Subcutaneous abdominal adipose tissue (tissue), 5 donors: ENCODE data around the gene TIMM17A.

ENCODE experiments used
- H3K27ac ChIP-seq: one replicate; pipeline ENCODE4 v1.7.0; 2013; ENCODE audit warnings: low read depth, mild to moderate bottlenecking, inconsistent platforms, low read length, moderate library complexity
- H3K27me3 ChIP-seq, 5 donors: one replicate each; pipeline ENCODE4 v1.7.0; 2013; ENCODE audit warnings: low read length in 5 of 5, inconsistent platforms in 1 of 5; ENCODE audit not compliant: control insufficient read depth in 5 of 5, insufficient read depth in 4 of 5
- H3K36me3 ChIP-seq, 5 donors: one replicate each; pipeline ENCODE4 v1.7.0; 2013; ENCODE audit warnings: low read length in 5 of 5; ENCODE audit not compliant: control insufficient read depth in 5 of 5, insufficient read depth in 5 of 5
- H3K4me1 ChIP-seq, 5 donors: one replicate each; pipeline ENCODE4 v1.7.0; 2013; ENCODE audit warnings: low read length in 5 of 5, mild to moderate bottlenecking in 3 of 5, moderate library complexity in 1 of 5; ENCODE audit not compliant: control insufficient read depth in 5 of 5, insufficient read depth in 5 of 5
- H3K4me3 ChIP-seq, 5 donors: one replicate each; pipeline ENCODE4 v1.7.0; 2013; ENCODE audit warnings: low read length in 5 of 5, low read depth in 1 of 5
- H3K9ac ChIP-seq, 5 donors: one replicate each; pipeline ENCODE4 v1.7.0; 2013; ENCODE audit warnings: low read length in 5 of 5, mild to moderate bottlenecking in 4 of 5, moderate library complexity in 3 of 5
- H3K9me3 ChIP-seq, 5 donors: one replicate each; pipeline ENCODE4 v1.7.0; 2013; ENCODE audit warnings: low read length in 5 of 5; ENCODE audit not compliant: control insufficient read depth in 5 of 5
- donor health status: healthy.
- donor health status: healthy.
- donor health status: healthy.
- donor health status: healthy.
- donor health status: healthy.

TIMM17A gene

DNA sequence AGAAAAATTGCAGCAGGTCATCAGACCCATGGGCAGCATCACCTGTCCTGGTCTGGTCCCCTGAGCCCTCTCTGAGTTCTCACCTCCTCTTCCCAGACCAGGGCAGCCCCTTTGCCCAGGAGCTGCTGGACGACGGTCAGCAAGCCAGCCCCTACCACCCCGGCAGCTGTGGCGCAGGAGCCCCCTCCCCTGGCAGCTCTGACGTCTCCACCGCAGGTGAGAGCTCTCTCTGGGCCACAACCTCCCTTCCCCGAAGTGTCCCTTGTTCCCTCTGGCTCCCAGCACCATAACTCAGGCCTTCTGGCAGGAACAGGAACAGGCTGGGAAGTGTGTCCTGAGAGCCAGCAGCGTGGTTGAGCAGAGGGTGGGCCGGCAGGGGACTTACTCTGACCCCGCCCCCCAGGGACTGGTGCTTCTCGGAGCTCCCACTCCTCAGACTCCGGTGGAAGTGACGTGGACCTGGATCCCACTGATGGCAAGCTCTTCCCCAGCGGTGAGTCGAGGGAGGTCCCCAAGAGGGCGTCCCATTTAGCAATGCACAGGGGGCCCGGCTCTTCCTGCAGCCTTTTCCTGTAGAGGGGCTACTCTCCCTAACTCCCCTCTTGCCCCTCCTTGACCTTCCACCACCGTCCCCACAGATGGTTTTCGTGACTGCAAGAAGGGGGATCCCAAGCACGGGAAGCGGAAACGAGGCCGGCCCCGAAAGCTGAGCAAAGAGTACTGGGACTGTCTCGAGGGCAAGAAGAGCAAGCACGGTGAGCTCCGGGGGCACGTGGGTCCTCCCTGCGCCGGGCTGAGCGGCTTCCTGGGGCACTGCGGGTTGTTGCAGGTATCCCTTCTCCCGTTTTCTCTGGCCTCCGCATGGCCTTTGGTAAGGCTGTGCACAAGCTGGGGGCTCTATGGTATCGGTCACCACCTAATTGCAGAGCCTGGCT lies 57.5 kb downstream of the TIMM17A start:
- Histone ChIP-seq H3K9ac (no peak overlapping the region), H3K4me1 (no peaks in the 10 kb centered on the region), H3K27ac (no peak overlapping the region), H3K9me3 (no peaks in the 10 kb centered on the region), H3K36me3 (peaks cover 0 to 21% (median 2%) of the 10 kb centered on the region in 5 donors), H3K27me3 (peaks cover 0 to 5% (median 2%) of the 10 kb centered on the region in 5 donors), H3K4me3 (no peak overlapping the region)

DNA sequence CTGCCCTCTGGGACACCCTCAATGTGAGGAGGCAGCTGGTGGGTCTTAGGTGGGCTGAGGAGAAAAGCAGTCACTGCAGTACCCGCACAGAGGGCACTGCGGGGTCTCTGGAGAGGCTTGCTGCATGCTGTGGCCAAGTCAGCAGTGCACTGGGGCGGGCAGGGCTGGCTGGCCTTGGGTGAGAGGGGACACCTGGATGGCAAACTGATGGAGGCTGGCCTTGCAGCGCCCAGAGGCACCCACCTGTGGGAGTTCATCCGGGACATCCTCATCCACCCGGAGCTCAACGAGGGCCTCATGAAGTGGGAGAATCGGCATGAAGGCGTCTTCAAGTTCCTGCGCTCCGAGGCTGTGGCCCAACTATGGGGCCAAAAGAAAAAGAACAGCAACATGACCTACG lies 58.3 kb downstream of the TIMM17A start:
- no peaks in the 10 kb centered on the region for H3K9me3 ChIP-seq
- H3K4me1 ChIP-seq: no peaks in the 10 kb centered on the region
- no peak overlapping the region for H3K27ac ChIP-seq
- no peak overlapping the region for H3K9ac ChIP-seq
- H3K4me3 ChIP-seq: no peak overlapping the region
- H3K27me3 ChIP-seq: peaks cover 0 to 10% (median 6%) of the 10 kb centered on the region in 5 donors
- peaks cover 0 to 17% (median 2%) of the 10 kb centered on the region in 5 donors for H3K36me3 ChIP-seq

DNA sequence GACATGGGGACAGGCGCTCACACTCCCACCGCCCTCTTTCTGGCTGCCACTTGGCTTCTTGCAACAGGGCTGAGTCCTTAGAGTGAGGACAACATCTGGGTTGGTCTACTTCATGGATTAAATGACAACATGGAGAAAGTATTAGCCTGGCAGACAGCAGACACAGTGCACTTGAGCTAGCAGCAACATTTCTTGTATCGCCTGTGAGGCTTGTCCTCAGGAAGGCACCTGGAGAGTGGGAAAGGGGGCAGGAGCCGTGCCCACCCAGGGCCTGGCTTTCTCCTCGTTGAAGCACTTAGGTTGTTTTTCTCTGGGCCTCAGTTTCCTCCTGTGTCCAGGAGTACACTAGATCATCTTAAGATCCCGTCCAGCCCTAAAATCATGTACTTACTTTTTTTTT lies 58.8 kb downstream of the TIMM17A start:
- no peak overlapping the region for H3K27ac ChIP-seq

DNA sequence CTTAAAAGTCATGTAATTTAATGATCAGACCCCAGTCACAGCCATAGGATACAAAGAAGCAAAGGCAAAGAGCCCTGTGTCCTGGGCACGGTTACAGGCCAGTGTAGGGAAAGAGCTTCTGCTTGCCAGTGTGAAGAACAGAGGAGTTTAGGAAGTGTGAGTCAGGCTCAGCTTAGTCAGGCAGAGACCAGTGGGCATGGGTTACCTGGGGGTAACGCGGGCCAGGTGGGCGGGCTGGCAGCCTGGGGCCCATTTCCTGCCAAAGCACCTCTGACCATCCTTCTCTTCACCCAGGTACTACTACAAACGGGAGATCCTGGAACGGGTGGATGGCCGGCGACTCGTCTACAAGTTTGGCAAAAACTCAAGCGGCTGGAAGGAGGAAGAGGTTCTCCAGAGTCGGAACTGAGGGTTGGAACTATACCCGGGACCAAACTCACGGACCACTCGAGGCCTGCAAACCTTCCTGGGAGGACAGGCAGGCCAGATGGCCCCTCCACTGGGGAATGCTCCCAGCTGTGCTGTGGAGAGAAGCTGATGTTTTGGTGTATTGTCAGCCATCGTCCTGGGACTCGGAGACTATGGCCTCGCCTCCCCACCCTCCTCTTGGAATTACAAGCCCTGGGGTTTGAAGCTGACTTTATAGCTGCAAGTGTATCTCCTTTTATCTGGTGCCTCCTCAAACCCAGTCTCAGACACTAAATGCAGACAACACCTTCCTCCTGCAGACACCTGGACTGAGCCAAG lies 59.8 kb downstream of the TIMM17A start:
- H3K9me3 ChIP-seq: no peaks in the 10 kb centered on the region
- no peaks in the 10 kb centered on the region for H3K4me1 ChIP-seq
- H3K9ac ChIP-seq: no peak overlapping the region
- peaks cover 0 to 17% (median 2%) of the 10 kb centered on the region in 5 donors for H3K36me3 ChIP-seq
- no peak overlapping the region for H3K27ac ChIP-seq
- peaks cover 5 to 14% (median 9%) of the 10 kb centered on the region in 5 donors for H3K27me3 ChIP-seq
- H3K4me3 ChIP-seq: no peak overlapping the region

More for the DNA sequence above, 58.8 kb downstream of the TIMM17A start:
- H3K27me3 ChIP-seq: peaks cover 4 to 14% (median 9%) of the 10 kb centered on the region in 5 donors
- H3K9ac ChIP-seq: no peak overlapping the region
- H3K4me1 ChIP-seq: no peaks in the 10 kb centered on the region
- H3K36me3 ChIP-seq: peaks cover 0 to 17% (median 2%) of the 10 kb centered on the region in 5 donors
- no peaks in the 10 kb centered on the region for H3K9me3 ChIP-seq
- H3K4me3 ChIP-seq: no peak overlapping the region

DNA sequence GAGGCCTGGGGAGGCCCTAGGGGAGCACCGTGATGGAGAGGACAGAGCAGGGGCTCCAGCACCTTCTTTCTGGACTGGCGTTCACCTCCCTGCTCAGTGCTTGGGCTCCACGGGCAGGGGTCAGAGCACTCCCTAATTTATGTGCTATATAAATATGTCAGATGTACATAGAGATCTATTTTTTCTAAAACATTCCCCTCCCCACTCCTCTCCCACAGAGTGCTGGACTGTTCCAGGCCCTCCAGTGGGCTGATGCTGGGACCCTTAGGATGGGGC lies 60.3 kb downstream of the TIMM17A start:
- H3K4me1 ChIP-seq: no peaks in the 10 kb centered on the region
- H3K36me3 ChIP-seq: peaks cover 0 to 17% (median 2%) of the 10 kb centered on the region in 5 donors
- no peaks in the 10 kb centered on the region for H3K9me3 ChIP-seq
- peaks cover 5 to 14% (median 9%) of the 10 kb centered on the region in 5 donors for H3K27me3 ChIP-seq
- no peak overlapping the region for H3K9ac ChIP-seq
- no peak overlapping the region for H3K27ac ChIP-seq
- no peak overlapping the region for H3K4me3 ChIP-seq

DNA sequence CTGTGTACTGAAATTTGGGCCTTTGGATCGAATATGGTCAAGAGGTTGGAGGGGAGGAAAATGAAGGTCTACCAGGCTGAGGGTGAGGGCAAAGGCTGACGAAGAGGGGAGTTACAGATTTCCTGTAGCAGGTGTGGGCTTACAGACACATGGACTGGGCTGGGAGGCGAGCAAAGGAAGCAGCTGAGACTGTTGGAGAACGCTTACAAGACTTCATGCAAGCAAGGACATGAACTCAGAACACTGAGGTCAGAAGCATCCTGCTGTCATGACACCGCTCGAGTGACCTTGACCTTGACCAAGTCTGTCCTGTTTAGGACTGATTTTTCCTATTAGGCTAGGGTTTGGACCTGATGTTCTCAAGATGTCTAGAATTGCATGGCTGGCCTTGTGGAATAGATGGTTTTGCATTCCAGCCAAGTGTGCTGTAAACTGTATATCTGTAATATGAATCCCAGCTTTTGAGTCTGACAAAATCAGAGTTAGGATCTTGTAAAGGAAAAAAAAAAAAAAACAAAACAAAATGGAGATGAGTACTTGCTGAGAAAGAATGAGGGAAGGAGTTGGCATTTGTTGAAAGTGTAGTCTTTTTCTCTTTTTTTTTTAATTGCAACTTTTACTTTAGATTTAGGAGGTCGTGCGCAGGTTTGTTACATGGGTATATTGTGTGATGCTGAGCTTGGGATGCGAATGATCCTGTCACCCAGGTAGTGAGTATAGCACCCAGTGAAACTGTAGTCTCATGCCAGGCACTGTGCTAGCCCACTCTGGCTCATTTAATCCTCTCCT lies 60.9 kb downstream of the TIMM17A start:
- H3K9ac ChIP-seq: no peak overlapping the region
- H3K36me3 ChIP-seq: peaks cover 0 to 17% (median 2%) of the 10 kb centered on the region in 5 donors
- no peak overlapping the region for H3K27ac ChIP-seq
- peaks cover 5 to 14% (median 9%) of the 10 kb centered on the region in 5 donors for H3K27me3 ChIP-seq
- H3K4me1 ChIP-seq: no peaks in the 10 kb centered on the region
- H3K9me3 ChIP-seq: no peaks in the 10 kb centered on the region
- H3K4me3 ChIP-seq: no peak overlapping the region

DNA sequence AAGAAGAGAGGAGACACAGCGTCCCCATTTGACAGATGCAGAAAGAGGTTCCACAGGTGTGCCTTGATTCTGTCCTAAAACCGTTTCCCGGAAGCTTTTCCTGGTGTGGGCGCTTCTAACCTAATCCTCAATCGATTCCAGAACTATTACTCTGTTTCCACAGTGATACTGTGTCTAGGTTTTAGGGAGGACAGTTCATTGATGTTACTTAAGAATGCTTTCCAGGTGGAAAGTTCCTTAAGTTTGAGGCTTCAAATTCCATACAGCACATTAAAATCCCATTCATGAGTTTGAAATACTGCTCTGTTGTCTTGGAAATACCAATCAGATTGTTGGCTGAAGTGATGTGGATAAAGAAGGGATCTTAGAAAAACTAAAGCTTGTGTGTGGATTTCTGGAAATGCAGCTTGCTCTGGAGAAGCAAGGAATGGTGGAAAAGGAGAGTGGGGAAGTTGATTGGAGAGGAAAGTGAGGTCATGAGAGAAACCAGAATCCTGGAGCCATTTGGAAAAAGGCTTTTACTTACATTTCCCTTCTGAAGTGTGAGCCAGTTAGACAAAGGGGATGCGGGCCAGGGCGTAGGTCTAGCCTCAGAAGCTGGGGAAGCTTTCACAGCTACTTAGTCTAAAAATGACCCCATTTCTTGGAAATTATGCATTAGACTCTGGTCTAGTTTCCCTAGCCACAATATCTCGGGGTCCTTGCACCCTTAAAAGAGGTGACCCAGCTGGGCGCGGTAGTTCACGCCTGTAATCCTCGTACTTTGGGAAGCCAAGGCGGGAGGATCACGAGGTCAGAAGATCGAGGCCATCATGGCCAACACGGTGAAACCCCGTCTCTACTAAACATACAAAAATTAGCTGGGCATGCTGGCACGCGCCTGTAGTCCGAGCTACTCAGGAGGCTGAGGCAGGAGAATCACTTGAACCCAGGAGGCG lies 61.8 kb downstream of the TIMM17A start:
- Histone ChIP-seq H3K36me3 (peaks cover 0 to 17% (median 2%) of the 10 kb centered on the region in 5 donors), H3K9ac (no peak overlapping the region), H3K27ac (no peak overlapping the region), H3K9me3 (no peaks in the 10 kb centered on the region), H3K4me1 (no peaks in the 10 kb centered on the region), H3K27me3 (peaks cover 5 to 14% (median 9%) of the 10 kb centered on the region in 5 donors), H3K4me3 (no peak overlapping the region)

DNA sequence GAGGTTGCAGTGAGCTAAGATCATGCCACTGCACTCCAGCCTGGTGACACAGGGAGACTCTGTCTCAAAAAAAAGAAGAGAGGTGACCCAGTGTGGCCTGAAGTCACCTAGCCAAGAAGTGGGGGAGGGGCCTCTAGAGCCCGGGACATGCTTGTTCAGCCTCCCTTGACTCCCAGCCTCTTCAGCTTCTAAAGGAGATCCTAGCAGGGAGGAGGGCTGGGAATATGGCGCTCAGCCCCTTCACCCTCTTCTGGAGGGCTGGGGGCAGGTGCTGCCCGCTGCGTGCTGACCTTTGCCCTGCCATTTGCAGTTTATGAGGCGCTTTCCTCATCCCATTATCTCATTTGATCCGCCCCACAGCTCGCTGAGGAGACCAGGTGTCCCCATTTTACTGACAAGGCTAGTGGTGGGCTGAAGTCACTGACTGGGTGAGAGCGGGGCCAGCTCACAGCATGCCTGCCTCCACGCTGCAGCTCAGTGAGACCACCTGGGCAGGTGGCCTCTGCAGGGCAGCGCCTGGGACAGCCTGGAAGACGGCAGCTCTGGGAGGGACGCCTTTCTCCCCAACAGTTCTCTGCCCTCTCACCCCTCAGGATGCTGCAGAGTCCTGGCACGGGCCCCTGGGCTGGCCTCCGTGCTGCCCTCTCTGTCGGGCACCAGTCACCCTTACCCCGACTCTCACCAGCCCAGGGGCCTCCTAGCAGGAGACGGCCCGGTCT lies 62.6 kb downstream of the TIMM17A start:
- Histone ChIP-seq H3K36me3 (peaks cover 0 to 17% (median 2%) of the 10 kb centered on the region in 5 donors), H3K9me3 (no peaks in the 10 kb centered on the region), H3K9ac (no peak overlapping the region), H3K27ac (no peak overlapping the region), H3K4me3 (no peak overlapping the region), H3K4me1 (no peaks in the 10 kb centered on the region), H3K27me3 (peaks cover 5 to 14% (median 9%) of the 10 kb centered on the region in 5 donors)
